ENCODE results near the gene DPH7.

Gene DPH7

GRCh38 chr9:137531099-137531765 lies 47.5 kb downstream of the DPH7 start:
- TF ChIP-seq PATZ1 (CRISPR knock-in tag; IDR thresholded peaks at IDR 0.05; ENCODE audit: borderline replicate concordance) (no peak), TOX (CRISPR knock-in tag; IDR thresholded peaks at IDR 0.05; ENCODE audit: borderline replicate concordance) (no peak), ZFP30 (CRISPR knock-in tag; IDR thresholded peaks at IDR 0.05) (no peak), RARB (CRISPR knock-in tag; IDR thresholded peaks at IDR 0.05) (no peak)
- no peak for ATAC-seq

GRCh38 chr9:137530331-137530730 lies 48.4 kb downstream of the DPH7 start:
- TF ChIP-seq ARNTL (CRISPR knock-in tag; IDR thresholded peaks at IDR 0.05; ENCODE audit: borderline replicate concordance, low read depth) (no peak), ZNF70 (CRISPR knock-in tag; IDR thresholded peaks at IDR 0.05) (no peak), ZFP30 (CRISPR knock-in tag; IDR thresholded peaks at IDR 0.05) (no peak)
- no peak for ATAC-seq

- no peak for ATAC-seq
- TF ChIP-seq CSDC2 (CRISPR knock-in tag; IDR thresholded peaks at IDR 0.05) (no peak), CSRNP3 (CRISPR knock-in tag; IDR thresholded peaks at IDR 0.05) (no peak), RARB (CRISPR knock-in tag; IDR thresholded peaks at IDR 0.05) (no peak), ZNF565 (CRISPR knock-in tag; conservative IDR thresholded peaks at IDR 0.05; ENCODE audit: low read depth) (no peak), BACH2 (CRISPR knock-in tag; IDR thresholded peaks at IDR 0.05; ENCODE audit: borderline replicate concordance) (no peak)
These were observed 53.8 kb downstream of the DPH7 start for GRCh38 chr9:137524981-137525317.

- TF ChIP-seq ZNF70 (CRISPR knock-in tag; IDR thresholded peaks at IDR 0.05): no peak
- no peak for TF ChIP-seq POU6F1 (CRISPR knock-in tag; IDR thresholded peaks at IDR 0.05; ENCODE audit: borderline replicate concordance, low read depth)
- no peak for TF ChIP-seq CSDC2 (CRISPR knock-in tag; IDR thresholded peaks at IDR 0.05)
- TF ChIP-seq PATZ1 (CRISPR knock-in tag; IDR thresholded peaks at IDR 0.05; ENCODE audit: borderline replicate concordance): no peak
- TF ChIP-seq SNAI2 (CRISPR knock-in tag; IDR thresholded peaks at IDR 0.05): no peak
- no peak for TF ChIP-seq TSHZ2 (CRISPR knock-in tag; IDR thresholded peaks at IDR 0.05)
- no peak for TF ChIP-seq ZNF565 (CRISPR knock-in tag; conservative IDR thresholded peaks at IDR 0.05; ENCODE audit: low read depth)
- TF ChIP-seq GLIS3 (CRISPR knock-in tag; IDR thresholded peaks at IDR 0.05): no peak
- no peak for TF ChIP-seq ISL1 (CRISPR knock-in tag; IDR thresholded peaks at IDR 0.05)
- TF ChIP-seq TCF4 (CRISPR knock-in tag; IDR thresholded peaks at IDR 0.05; ENCODE audit: borderline replicate concordance): no peak
- TF ChIP-seq CREB5 (CRISPR knock-in tag; IDR thresholded peaks at IDR 0.05; ENCODE audit: low read depth): no peak
- TF ChIP-seq RARB (CRISPR knock-in tag; IDR thresholded peaks at IDR 0.05): no peak
- TF ChIP-seq ESRRG (CRISPR knock-in tag; IDR thresholded peaks at IDR 0.05): no peak
- no peak for TF ChIP-seq PPARA (CRISPR knock-in tag; IDR thresholded peaks at IDR 0.05; ENCODE audit: borderline replicate concordance)
- TF ChIP-seq TOX (CRISPR knock-in tag; IDR thresholded peaks at IDR 0.05; ENCODE audit: borderline replicate concordance): no peak
- no peak for TF ChIP-seq ZC3H10 (CRISPR knock-in tag; IDR thresholded peaks at IDR 0.05)
- TF ChIP-seq CSRNP3 (CRISPR knock-in tag; IDR thresholded peaks at IDR 0.05): no peak
- TF ChIP-seq OSR1 (CRISPR knock-in tag; IDR thresholded peaks at IDR 0.05): no peak
- no peak for TF ChIP-seq ZNF8 (CRISPR knock-in tag; IDR thresholded peaks at IDR 0.05)
- TF ChIP-seq ARNTL (CRISPR knock-in tag; IDR thresholded peaks at IDR 0.05; ENCODE audit: borderline replicate concordance, low read depth): no peak
These were observed 54.4 kb downstream of the DPH7 start for GRCh38 chr9:137524161-137524980.

More at GRCh38 chr9:137524161-137524980, 54.4 kb downstream of the DPH7 start:
- ATAC-seq: no peak
